ENCODE measurements around the gene NOS3. TPM values are rescaled to one million over a fixed set of nuclear protein-coding genes. Genes with fewer than 3 reads are reported as not detected.
A peak's percentile ranks its signal among the peaks of the same experiment; 100 is the strongest.

NOS3 gene
- polyA plus RNA-seq, 4 donors, result 9.5 to 15.3 (median 12.9) TPM

GRCh38 chr7:151051108-151051507, 60.3 kb downstream of the NOS3 start:
- DNase-seq (ENCODE audit: low read depth in 4 of 4, low spot score in 2 of 4), result peak in 2 of 4 donors; percentile 55 to 69

GRCh38 chr7:151053096-151053495, 62.3 kb downstream of the NOS3 start:
- no peak for DNase-seq (ENCODE audit: low read depth in 4 of 4, low spot score in 2 of 4)

DNA sequence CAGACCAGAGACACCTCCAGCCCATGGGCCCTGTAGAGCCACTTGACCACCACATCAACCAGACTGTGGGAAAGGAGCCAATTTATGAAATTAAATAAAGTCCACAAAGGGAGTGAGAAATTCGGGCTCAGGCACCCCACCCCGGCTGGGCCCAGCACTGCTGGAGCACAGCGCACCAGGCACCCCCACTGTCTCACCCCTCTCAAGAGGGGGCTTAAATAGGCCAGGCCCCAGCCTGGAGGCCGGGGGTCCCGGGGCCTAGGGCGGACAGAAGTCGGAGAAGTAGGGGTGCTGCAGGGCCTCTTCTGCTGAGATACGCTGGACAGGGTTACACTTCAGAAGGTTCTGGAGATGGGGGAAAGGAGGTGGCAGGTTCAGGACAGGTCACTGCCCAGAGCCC, 62.9 kb downstream of the NOS3 start:
- no peak for DNase-seq (ENCODE audit: low read depth in 4 of 4, low spot score in 2 of 4)

- no peak for DNase-seq (ENCODE audit: low read depth in 4 of 4, low spot score in 2 of 4)
Measured at GRCh38 chr7:151056283-151056665, 65.5 kb downstream of the NOS3 start.

- DNase-seq (ENCODE audit: low read depth in 4 of 4, low spot score in 2 of 4), result no peak
Measured at GRCh38 chr7:151056666-151057505, 66.1 kb downstream of the NOS3 start.

- DNase-seq (ENCODE audit: low read depth in 4 of 4, low spot score in 2 of 4), result no peak
Measured at GRCh38 chr7:151057506-151057988, 66.7 kb downstream of the NOS3 start, which contains the start of gene CDK5. CDK5 (minus strand) TSS chr7:151057897; CDS start chr7:151057848, 49 bp downstream.

DNA sequence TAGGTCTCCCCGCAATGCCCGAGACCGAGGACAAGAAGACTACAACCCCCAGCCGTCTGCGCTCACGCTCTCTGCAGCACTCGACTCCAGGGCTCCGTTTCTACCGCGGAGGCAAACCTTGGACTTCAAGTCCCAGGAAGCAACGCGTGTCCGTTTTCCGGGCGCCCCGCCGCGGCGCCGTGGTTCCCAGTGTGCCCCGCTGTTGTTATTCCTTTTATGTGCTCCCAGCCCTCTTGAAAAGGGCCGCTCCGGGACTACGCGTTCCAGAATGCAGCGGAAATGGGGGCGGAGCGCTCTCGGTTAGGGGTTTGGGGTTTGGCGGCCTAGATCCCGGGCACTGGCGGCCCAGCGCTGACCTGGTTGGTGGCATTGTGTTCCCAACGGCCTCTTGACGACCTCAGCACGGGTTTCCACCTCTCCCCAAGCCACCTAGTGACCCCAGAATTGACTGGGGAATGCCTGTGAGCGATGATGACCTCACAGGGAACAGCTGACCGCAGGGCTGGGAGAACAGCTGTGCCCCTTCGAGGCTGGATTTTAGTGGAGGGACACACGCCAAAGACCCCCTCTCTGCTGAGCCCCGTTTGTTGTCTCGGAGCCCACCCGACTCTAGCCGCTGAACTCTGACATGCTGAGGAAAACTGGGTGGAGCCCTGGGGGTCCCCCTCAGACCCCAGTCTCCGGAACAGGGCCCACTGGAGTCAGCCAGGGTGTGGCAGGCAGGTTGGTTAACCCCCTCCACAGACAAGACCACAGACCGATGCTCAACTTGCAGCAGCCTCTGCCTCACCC, 67.4 kb downstream of the NOS3 start:
- DNase-seq (ENCODE audit: low read depth in 4 of 4, low spot score in 2 of 4), result peak; percentile 94 to 99 (median 96)

DNA sequence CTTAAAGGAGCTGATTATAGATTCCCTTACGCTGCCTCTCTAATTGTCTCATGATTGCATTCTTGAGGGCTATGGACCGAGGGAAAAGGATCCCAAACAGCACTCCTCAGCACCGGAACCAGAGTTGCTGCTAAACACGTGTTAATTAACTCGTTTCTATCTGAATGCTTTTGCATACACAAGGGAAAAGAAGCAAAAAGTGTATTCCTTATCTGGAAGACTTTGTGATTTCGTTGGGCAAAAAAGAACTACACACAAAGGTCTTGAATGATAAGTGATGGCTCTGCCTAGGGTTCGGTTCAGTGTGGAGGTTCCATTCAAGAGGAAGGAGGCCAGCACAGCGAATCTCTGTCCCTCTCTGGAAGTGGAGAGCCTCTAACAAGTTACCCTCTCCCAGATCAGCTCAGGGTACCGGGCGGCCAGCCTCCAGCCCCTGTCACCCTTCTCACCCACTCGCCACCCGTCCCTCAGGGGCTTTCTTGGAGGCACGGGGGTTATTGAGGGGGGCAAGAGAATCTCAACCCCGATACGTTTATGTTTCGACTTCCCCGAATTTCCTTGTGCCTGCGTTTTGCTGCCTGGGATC, 68.1 kb downstream of the NOS3 start:
- no peak for DNase-seq (ENCODE audit: low read depth in 4 of 4, low spot score in 2 of 4)

GRCh38 chr7:151059367-151060112, 68.7 kb downstream of the NOS3 start, which contains the start of gene SLC4A2:
SLC4A2 (plus strand) TSS chr7:151059589; CDS start chr7:151061988, 2,399 bp downstream.
- DNase-seq (ENCODE audit: low read depth in 4 of 4, low spot score in 2 of 4), result no peak

GRCh38 chr7:151060113-151060415, 69.2 kb downstream of the NOS3 start:
- DNase-seq (ENCODE audit: low read depth in 4 of 4, low spot score in 2 of 4), result no peak

- no peak for DNase-seq (ENCODE audit: low read depth in 4 of 4, low spot score in 2 of 4)
Measured at GRCh38 chr7:151060416-151061212, 69.8 kb downstream of the NOS3 start.

DNA sequence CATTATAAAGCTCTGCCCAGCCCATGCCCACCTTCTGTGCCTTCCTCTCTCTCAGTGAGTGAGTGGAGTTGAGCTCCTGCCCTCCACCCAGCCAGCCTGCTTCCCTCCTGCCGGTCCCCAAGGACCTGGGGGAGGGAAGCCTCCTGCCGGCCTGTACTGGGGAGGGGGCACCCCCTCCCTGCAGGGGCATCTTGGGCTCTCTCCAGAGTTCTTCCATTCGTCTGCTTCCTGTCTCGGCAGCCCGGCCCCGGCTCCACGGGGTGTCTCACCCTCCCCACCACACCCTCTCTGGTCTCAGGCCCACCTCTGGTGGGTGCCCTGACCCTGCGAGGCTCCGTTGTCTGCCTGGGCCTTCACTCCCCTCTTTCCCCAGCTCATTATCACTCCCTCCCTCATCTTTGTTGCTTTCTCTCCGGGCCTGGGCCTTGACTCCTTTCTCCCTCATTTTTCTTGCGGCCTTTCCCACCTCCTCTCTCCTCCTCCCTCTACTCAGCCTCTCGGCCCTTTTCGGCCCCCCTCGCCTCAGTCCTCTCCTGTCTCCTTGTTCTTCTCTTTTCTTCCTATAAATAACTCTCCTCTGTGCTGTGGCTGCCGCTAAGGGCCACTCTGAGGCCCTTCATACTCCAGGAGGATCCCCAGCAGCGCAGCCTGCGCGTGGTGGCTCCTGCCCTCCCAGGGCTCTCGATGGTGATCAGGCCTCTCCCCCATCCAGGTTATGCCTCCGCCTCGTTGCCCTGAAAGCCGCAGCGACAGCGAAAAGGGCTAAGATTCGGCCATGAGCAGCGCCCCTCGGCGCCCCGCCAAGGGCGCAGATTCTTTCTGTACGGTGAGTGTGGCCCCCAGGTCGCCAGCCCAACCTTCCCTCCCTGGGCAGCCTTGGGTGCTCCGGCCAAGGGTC, 70.6 kb downstream of the NOS3 start:
- DNase-seq (ENCODE audit: low read depth in 4 of 4, low spot score in 2 of 4), result no peak

GRCh38 chr7:151062111-151062398, 71.2 kb downstream of the NOS3 start:
- no peak for DNase-seq (ENCODE audit: low read depth in 4 of 4, low spot score in 2 of 4)

GRCh38 chr7:151062399-151063211, 71.8 kb downstream of the NOS3 start:
- DNase-seq (ENCODE audit: low read depth in 4 of 4, low spot score in 2 of 4), result peak in 1 of 4 donors; percentile 71

GRCh38 chr7:151063212-151063561, 72.4 kb downstream of the NOS3 start:
- DNase-seq (ENCODE audit: low read depth in 4 of 4, low spot score in 2 of 4), result no peak

All from left renal cortex interstitium (tissue), 4 donors.